HG02642 (cell line): ENCODE results near the gene CPNE7.
"Not testable (repeated sequence)": the region's sequence is repeated elsewhere in the genome, so short reads cannot be mapped to it uniquely, and the experiment has no call there.

Experiments used
- ATAC-seq: cut with Tn5 transposase; IDR thresholded peaks from one replicate; pipeline ENCODE4 v1.9.1; 2021; ENCODE audit warnings: mild to moderate bottlenecking; ENCODE audit not compliant: unreplicated experiment, poor library complexity

CPNE7 gene

DNA sequence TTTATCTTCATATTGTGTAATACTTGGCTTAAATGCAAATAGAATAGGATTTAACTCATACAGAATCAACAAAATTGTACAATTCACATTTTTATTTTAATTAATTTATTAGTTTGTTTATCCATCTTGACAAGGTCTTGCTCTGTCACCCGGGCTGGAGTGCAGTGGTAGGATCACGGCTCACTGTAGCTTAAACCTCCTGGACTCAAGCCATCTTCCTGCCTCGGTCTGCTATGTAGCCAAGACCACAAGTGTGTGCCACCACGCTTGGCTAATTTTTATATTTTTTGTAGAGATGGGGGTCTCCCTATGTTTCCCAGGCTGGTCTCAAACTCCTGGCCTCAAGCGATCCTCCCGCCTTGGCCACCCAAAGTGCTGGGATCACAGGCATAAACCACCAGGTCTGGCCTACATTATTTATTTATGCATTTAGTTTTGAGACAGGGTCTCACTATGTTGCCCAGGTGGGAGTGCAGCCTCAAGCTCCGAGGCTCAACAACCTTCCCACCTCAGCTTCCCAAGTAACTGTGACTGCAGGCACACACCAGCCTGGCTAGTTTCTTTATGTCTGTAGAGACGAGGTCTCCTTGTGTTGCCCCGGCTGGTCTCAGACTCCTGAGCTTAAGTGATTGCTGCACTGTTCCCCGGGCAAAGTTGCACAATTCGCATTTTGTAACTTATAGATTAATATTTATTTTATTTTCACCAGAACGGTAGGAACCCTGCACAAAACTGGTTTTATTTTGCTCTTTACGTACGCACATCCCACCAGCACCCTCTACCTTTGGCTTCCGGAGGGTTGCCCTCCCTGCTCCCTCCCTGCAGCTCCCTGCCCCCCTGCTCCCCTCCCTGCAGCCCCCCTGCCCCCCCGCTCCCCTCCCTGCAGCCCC, 42.8 kb downstream of the CPNE7 start:
- ATAC-seq, result no peak

DNA sequence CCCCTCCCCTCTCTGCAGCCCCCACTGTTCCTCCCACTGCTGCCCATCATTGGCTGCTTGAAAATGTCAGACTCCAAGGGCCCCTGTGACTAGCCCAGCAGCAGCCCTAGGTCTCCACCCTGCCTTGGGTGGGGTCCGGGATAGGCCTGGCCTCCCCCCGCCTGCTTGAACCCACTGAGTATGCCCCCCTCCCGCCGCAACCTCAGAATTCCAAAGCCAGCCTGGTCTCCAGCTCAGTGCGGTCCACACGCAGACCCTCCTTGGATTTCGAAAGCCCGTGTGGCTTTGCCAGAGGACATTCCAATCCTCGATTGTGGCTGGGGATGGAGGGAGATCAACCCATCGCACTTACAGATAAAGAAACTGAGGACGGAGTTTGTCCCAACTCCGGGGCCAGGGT, 44.3 kb downstream of the CPNE7 start:
- no peak for ATAC-seq

GRCh38 chr16:89620406-89620841, 44.9 kb downstream of the CPNE7 start:
- no peak for ATAC-seq

DNA sequence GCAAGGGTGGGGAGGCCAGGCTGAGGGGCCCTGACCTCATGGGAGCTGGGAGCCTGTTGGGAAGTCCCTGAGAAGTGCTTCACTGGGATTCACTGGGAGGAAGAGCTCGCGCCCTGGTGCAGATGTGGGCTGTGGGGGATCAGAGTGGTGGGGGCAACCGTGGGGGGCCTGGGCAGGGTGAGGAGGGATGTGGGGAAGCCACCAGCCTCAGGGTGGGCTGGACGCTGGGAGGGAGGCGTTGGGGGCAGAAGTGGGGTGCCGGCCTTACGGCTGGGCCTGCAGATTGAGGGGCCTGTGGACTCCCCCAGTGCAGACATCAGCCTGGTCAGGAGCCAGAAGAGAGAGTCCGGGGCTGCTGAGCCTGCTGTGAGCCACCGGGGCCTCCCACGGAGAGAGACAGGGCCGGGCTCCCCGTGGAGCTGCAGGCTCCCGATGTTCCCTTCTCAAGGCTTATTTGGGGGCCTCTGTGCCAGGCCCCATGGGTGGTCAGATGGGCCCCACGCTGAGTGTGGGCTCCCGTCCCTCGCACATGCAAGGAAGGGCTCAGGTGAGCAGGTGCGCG, 45.7 kb downstream of the CPNE7 start:
- no peak for ATAC-seq

DNA sequence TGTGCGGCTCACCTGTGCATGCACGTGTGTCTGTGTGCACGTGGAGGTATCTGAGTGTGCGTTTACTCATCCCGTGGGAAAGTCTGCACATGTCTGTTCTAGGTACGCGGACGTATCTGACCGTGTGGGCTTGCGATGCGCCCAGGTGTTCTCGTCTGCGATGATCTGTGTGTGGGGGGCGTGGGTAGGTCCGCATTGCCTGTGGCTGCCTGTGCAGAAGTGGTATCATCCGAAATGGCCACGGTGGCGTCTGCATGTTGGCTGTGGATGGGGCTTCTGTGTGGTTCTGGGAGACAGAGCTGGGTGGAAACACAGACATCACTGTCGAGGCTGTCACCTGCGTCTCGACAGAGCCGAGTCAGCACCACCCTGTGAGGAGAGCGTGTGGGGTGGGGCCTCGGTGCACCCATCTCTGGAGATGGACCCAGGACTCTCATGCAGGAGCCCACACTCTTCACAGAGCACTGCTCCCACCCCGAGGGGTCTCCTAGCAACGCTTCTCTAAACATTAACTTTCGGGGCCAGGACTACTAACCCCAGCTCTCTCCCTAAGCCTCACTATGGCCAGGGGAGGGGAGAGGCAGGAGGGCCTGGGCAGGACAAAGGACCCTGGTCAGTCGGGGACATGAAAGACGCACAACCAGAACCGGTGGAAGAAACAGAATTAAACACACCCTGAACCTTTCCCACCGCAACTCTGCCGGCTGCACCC, 46.3 kb downstream of the CPNE7 start:
- ATAC-seq, result no peak

- no peak for ATAC-seq
Observed at GRCh38 chr16:89623511-89624261, 48.1 kb downstream of the CPNE7 start.

GRCh38 chr16:89624777-89625761, 49.5 kb downstream of the CPNE7 start:
- no peak for ATAC-seq

DNA sequence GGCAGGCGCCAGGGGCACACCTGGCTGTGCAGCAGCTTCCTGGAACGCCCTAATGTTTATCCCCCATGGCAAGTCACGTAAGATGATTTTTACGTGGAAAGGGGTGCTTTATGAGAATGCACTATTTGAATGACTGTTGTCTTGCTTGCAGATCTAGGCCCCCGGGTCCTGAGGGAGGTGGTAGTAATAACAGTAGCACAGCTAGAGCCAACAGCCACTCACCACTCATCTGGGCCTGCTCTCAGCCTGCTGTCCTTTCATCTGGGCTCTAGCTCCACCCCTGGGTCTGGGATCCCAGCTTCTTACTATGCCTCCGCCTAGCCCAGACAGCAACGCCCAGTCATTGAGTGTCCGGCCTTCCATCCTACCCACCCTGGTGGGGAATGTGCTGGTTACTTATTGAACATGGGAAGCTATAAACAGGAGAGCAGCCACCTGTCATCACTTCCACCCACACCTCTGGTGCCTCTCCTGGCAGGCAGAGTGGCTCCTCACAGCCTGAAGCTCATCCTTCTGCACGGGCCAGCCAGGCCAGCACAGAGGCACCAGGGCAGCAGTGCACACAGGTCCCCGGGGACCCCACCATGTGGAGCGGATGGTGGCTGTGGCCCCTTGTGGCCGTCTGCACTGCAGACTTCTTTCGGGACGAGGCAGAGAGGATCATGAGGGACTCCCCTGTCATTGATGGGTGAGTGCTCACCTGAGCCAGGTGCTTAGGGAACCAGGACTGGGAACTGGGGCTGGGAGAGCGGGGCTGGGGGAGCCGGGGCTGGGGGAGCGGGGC, 54.5 kb downstream of the CPNE7 start:
- no peak for ATAC-seq

GRCh38 chr16:89633064-89633631, 57.6 kb downstream of the CPNE7 start:
- ATAC-seq, result no peak

GRCh38 chr16:89634463-89635385, 59.2 kb downstream of the CPNE7 start:
- not testable (repeated sequence) for ATAC-seq

GRCh38 chr16:89636663-89637062, 61.1 kb downstream of the CPNE7 start:
- no peak for ATAC-seq

GRCh38 chr16:89637379-89637778, 61.8 kb downstream of the CPNE7 start:
- no peak for ATAC-seq

GRCh38 chr16:89638455-89638854, 62.9 kb downstream of the CPNE7 start:
- ATAC-seq, result no peak

GRCh38 chr16:89639385-89639784, 63.8 kb downstream of the CPNE7 start:
- ATAC-seq, result no peak

GRCh38 chr16:89641458-89642119, 66.0 kb downstream of the CPNE7 start:
- ATAC-seq, result no peak

DNA sequence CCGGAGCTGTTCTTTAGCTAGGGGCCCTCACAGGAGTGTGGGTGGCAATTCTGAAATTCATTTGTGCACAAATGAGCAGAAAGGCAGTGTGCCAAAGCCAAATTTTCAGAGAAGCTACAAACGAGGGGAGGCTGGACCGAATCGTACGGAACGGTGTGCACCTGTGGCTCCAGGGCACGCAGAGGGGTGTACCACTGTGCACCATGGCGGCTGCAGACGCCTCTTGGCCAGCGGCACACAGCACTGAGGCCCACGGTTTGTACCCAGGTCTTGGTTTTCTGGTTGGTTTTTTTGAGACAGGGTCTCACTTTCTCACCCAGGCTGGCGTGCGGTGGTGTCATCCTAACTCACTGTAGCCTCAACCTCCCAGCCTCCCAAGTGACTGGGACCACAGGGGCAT, 67.0 kb downstream of the CPNE7 start:
- ATAC-seq, result no peak
